Superior temporal gyrus (tissue), 1 donor: Measurements from ENCODE around the gene MAP3K6.

Experiments
- DNase-seq: peaks from one replicate; pipeline ENCODE4 v3.0.0-alpha.2; 2016; ENCODE audit errors: extremely low spot score

Gene MAP3K6

DNA sequence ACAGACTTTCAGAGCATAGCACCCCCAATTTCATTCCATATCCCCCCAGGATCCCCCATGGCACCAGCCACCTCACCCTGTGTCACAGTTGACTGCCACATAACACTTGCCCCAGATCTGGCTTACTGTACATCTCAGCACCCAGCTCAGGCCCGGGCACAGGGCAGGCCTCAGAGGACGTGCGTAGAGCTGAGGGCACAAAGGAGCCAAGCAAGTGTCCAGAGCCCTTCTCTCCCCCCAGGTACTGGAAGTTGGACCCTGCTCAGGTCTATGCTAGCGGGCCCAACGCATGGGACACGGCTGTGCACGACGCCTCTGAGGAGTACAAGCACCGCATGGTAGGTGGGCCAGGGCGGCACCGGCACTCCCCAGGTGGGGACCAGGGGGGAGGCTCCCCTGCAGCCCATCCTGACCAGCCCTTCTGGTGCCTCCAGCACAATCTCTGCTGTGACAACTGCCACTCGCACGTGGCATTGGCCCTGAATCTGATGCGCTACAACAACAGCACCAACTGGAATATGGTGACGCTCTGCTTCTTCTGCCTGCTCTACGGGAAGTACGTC is 33.0 kb downstream of the MAP3K6 start:
- no peak for DNase-seq

DNA sequence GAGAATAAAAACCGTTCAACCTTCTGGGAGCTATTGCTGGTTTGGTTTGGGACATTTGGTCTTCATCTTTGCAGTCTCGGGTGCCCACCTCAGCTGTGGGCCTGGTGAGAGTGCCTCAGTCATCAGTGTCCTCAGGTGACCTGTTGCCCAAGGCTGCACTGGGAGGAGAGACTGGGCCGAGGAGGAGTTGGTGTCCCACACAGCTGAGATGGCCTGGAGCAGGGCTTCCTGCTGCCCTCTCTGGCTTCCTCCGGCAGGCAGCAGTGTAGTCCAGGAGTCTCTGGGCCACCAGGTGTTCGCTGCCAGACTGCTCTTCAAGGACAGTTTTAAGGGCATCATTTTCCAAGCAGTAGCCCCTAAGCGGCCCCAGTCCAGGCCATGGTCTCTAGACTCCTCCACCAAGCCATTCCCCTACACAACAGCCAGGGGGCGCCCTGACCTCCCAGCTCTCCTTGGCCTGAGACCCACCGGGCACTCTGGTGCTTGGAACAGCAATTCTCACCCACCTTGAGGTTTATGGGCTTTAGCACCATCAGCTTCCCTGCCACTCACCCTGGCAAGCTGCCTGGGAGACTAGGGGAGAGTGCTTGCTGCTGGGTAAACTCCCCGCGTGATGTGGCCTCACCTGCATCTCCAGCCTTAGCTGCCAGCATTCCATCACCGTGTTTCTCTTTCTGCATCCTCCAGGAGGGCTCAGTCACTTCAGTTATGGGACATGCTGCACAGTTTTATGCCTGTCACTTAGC is 34.1 kb downstream of the MAP3K6 start:
- DNase-seq, result peak; percentile 56

DNA sequence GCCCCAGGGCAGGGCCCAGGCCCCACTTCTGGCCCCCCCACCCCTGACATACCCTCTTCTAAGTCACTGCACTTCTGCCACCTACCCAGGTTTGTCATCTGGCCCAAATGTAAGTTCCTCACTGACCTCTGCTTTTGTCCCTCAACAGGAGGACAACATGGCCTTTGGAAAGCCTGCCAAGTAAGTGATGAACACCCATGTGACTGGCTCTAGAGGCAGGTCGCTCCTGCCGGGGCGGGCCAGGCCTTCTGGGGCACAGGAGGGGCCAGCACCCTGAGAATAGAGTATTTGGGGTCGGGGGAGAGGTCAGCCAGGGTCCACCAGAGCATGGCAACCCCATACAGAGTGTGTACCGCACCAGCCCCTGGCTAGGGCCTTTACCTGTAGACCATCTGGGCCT is 34.8 kb downstream of the MAP3K6 start:
- DNase-seq, result no peak

DNA sequence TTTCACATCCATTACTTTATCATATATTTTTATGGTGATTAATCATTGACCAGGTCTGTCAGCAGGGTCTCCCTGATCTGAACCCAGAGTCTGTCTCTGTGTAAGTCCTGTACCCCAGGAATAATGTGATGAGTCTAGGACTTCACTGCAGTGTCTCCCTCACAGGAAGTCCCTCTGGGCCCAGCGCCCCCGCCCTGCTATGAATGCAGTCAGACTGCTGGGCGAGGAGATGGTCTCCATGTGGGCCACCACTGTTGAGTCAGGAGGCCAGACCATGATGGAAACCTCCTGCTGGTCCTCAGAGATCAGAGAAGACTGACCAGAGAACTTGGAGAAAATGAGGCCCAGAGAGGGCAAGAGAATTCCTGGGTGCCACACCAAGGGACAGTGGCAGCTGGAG is 35.3 kb downstream of the MAP3K6 start:
- no peak for DNase-seq

DNA sequence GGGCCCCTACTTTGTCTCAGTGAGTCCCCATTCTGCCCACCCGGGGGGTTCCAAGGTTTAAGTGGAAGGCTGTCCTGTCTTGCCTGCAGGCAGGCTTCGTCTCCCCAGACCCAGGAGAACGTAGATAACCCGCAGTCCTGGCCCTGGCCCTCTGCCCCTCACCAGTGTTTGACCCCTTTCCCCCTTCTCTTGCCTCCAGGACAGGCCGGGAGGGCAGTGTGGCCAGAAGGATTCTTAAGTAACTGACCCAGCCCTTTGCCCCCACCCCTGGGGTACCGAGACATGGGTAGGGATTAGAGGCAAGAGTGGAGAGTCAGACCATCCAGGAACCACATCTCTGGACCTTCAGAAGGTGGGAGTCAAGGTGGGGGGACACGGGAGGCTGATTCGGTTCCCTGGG is 36.0 kb downstream of the MAP3K6 start:
- DNase-seq, result no peak

DNA sequence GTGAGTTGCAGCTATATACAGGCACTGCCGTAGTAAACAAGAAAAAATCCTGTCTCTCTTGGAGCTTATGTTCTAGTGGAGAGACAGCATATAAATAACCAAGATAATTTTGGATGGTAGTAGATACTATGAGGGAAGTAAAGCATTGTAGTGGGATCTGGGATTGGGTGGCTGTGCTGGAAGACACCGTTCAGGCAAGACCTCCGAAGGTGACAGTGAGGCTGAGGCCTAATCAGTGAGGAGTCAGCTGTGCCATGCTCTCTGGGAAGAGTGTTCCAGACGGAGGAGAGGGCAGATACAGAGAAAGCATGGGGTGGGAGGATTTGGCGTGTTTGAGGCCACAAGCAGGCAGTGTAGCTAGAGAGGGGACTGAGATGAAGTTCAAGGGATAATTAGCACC is 38.8 kb downstream of the MAP3K6 start:
- no peak for DNase-seq

DNA sequence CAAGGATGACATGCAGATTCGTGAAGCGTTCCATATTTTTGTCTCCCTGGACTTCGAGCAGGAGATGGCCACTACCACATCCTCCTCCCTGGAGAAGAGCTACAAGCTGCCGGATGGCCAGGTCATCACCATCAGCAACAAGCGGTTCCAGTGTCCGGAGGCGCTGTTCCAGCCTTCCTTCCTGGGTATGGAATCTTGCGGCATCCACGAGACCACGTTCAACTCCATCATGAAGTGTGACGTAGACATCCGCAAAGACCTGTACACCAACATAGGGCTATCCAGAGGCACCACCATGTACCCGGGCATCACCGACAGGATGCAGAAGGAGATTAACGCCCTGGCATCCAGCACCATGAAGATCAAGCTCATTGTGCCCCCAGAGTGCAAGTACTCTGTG is 41.5 kb downstream of the MAP3K6 start:
- DNase-seq, result no peak

DNA sequence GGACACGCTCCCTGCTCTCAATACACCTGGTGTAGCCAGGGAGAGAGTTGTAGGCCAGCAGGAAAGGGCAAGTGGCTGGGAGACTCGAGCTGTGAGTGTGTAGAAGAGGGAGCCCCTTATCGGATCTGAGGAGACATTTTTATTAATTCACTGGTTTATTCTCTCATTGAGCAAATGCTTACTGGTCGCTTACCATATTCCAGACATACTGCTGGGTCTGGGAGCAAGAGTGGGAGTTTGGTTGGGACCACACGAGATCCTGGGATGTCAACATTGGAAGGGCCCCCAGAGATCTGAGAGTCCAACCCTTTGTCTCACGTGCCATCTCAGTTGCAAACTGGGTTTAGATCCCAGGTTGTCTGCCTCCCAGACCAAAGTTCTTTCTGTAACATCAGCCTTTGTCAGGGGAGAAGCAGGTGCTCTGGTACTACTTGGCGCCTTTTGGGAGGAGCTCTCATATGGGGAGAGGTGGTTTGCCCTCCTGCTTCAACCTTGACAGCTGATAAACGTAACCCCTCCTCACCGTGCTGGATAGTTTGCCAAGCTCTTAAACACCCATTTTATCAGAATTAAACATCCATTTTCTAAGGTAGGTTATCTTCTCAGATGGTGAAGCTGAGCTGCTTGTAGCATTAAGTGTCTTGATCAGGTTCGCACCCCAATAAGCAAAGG is 44.1 kb downstream of the MAP3K6 start:
- DNase-seq, result no peak

DNA sequence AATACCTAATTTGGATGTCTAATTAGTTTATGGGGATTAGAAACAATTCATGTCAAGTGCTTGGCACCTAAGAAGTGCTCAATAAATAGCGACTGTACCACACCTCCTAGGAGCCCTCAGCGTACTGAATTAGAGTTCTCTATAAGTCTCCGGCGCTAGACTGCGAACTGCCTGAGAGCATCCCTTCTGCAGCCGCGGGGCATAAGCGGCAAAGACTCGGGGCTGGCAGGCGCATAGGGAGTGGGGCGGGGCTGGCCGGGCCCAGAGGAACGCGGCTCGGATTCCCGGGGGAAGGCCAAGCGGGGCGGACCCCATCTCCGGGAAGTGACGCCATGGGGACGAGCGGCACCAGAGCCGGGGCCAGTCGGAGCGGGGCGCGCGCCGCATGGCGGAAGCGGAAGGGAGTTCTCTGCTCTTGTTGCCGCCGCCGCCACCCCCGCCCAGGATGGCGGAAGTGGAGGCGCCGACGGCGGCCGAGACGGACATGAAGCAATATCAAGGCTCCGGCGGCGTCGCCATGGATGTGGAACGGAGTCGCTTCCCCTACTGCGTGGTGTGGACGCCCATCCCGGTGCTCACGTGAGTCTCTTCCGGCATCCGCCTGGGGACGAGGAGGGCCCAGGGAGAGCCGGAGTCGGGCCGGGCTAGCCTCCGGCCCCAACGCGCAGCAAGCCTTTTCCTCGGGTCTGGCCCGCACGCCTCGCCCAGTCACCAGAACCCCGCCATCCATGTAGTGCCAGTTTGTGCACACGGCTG is 44.8 kb downstream of the MAP3K6 start, which contains the start of gene TMEM222:
TSS of gene TMEM222 (plus strand) at position 351 of the 756 bp plus-strand sequence. CDS start at position 386, 35 bp downstream.
- peak; percentile 98 for DNase-seq

DNA sequence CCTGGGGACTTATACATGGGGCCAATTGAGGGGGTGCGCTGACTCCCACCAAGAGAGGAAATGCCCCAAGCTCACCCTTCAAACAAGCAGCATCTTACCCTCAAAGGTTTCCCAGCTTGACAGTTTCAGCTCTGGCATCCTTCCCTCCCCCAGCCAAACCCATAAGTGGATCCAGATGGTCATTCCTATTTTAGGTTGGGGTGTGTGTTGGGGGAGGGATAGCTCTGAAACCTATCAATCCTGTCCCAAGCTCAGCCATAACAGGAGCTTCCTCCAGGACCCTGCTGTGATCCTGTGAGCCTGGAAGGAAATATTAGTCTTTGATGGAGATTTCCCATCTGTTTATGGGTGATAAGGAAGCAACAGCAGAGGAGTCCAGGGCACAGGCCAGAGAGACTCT is 48.2 kb downstream of the MAP3K6 start:
- no peak for DNase-seq

DNA sequence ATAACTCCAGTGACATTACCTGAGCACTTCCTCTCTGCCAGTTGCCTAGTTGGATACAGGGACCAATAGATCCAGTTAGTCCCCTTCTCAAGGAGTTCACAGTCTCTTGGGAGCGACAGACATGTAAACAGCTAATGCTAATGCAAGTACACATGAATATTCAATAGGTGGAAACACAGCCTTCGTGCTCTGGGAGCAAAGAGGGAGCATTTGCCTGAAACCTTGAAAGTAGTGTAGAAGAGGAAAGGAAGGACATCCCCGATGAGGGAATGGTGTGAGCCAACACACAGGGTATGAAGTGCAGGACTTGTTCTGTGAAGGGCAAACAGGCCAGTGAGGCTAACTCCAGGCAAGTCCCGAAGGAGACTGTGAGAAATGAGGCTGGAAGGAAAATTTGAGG is 48.6 kb downstream of the MAP3K6 start:
- no peak for DNase-seq

DNA sequence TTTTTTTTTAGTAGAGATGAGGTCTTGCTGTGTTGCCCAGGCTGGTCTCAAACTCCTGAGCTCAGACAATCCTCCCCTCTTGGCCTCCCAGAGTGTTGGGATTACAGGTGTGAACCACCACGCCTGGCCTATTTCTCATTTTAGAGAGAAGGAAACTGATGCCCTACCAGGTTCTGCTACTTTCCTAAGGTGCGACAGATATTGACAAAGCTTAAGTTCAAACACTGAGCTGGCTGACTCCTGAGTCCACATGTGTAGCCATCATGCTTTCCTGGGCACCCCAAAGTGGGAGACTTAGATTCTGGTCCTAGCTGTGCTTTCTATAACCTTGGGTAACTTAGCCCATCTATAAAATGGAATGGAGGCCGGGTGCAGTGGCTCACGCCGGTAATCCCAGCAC is 49.9 kb downstream of the MAP3K6 start:
- DNase-seq, result no peak

DNA sequence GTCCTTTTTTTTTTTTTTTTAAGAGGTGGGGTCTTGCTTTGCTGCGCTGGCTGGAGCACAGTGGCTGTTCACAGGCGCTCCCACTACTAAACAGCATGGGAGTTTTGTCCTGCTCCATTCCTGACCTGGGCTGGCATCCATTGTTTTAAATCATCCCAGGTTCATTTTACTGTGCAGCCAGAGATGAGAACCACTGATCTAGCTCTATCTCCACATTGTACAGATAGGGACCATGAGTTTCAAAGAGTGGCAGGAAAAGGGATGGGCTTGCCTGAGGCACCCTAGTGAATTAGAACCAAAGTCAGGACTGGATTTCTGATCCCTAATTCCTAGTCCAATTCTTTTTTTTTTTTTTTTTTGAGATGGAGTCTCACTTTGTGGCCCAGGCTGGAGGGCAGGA is 52.0 kb downstream of the MAP3K6 start:
- DNase-seq, result no peak

DNA sequence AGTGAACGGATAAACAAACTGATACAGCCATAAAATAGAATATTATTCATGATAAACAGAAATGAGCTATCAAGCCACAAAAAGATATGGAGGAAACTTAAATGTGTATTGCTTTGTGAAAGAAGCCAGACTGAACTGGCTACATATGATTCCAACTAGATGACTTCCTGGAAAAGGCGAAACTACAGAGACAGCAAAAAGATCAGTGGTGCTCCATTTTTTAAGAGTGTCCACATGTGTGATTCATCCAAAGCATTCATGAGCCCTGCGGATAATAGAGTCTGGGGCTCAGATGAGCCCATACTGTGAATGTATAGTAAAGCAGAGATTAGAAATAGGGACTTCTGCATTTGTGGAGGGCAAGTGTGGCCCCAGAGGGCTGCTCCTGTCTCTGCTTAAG is 52.6 kb downstream of the MAP3K6 start:
- DNase-seq, result no peak

DNA sequence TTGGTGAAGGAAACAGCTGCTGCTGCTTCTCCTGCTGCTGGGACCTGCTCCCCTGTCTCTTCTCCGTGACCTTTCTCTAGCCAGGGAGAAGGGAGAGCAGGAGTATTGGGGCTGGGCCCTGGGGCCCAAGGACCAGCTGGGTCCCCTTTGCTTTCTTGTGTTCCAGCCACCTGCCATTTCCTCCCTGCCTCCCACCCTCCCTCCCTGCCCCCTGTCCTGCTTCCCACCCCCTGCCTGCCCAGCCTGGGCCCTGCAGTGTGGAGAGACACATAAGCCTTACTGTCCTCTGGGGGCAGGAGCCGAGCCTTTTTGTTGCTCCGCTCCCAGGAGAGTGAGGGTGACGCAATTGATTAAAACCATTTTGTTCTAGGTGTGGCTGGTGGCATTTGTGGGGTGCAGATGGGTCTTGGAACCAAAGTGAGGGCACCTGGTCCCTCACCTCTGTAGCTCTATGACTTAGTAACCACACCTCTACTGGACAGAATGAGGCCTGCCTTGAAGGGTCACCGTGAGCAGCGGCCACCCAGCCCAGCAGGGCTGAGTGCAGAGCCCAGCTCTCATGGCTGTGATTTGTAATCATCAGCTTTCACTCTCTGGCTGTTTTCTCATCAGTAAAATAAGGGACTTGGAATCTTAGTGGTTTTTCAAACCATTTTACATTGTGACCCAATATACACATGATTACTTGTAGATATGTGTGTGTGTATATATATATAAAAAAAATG is 58.7 kb downstream of the MAP3K6 start:
- no peak for DNase-seq

DNA sequence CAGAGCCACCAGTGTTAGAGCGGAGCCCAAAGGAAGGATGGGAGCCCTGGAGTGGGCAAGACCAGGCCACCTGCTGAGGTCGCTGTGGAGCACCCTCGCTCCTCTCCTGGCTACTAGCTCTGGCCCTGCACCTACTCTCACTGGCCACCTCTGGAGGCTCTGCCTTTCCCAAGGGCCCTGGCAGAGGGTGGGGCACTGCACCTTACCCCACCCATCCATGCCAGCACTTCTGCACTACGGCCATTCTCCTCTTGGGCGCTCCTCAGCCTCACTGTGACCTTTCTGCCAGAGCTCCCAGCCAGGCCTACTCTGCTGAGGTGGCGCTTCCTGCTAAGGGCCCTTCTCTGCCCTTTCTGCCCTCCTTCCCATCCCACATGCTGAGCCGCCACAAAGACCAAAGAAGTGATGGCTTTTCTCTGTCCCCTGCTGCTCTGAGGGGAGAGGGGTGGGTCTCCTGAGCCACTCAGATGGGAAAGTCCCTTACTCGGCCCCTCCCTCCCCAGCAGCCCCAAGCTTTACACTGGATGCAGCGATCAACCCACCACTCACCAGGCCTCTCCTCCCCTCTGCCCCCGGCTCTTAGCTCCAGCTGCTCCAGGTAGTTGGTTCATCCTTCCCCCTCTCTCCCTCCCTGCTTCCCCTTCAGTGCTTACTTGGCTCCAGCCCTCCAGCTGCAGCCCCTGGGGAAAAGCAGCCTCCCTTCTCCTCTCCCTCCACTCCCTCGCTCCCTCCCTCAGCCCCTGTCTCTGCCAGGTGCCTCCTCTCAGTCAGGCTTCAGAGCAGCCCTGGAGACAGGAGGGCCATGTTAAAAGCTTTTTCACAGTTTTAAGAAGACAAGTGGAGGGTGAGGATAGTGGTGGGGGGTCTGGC is 59.6 kb downstream of the MAP3K6 start:
- DNase-seq, result no peak

DNA sequence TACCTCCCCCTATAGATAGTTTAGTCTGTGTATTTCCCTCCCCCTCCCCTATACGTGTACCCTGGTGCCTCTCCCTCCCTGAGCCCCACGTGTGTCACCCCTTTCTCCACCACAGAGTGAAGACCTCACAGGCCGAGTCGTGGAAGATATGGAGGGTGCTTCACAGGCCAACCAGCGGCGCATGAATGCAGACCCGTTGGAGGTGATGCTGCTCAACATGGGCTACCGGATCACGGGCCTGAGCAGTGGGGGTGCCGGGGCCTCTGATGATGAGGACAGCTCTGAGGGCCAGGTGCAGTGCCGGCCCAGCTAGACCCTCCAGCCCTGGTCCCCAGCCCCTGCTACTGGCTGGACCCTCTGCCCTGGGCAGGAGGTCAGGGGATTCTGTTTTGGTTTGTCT is 60.7 kb downstream of the MAP3K6 start:
- DNase-seq, result no peak
